Thyroid gland (tissue), 4 donors: ENCODE data around the gene MIA2.

Experiments used
- CTCF ChIP-seq, 6 experiments: fragments of 200-600 bp in 3 of 6; fragments of 450-650 bp in 3 of 6; sonication (generic) in 3 of 6; IDR thresholded peaks; one replicate each; pipeline ENCODE4 v1.5.1; 2016 to 2019; ENCODE audit warnings: antibody characterized with exemption in 6 of 6, mild to moderate bottlenecking in 2 of 6, inconsistent platforms in 1 of 6, moderate library complexity in 1 of 6
- POLR2A ChIP-seq, 2 donors: fragments of 450-650 bp; IDR thresholded peaks; one replicate each; pipeline ENCODE4 v1.6.1; 2017; ENCODE audit warnings: antibody characterized with exemption in 2 of 2, mild to moderate bottlenecking in 2 of 2, moderate library complexity in 1 of 2

- TF ChIP-seq CTCF (IDR thresholded peaks at IDR 0.05) (no peak), POLR2A (IDR thresholded peaks at IDR 0.05) (no peak)
Measured at GRCh38 chr14:39303115-39303514, 69.4 kb downstream of the MIA2 start.
